GM18508 (cell line): Measurements from ENCODE around the gene ZFP92.

Source experiments
- ATAC-seq: cut with Tn5 transposase; IDR thresholded peaks from one replicate; pipeline ENCODE4 v1.9.1; 2021; ENCODE audit warnings: moderate number of reproducible peaks; ENCODE audit not compliant: insufficient read depth, unreplicated experiment

Gene ZFP92

GRCh38 chrX:153406903-153407302, 4.4 kb upstream of the ZFP92 start:
- no peak for ATAC-seq

- no peak for ATAC-seq
Measured at GRCh38 chrX:153407736-153408135, 3.5 kb upstream of the ZFP92 start.

- no peak for ATAC-seq
Measured at GRCh38 chrX:153408221-153408721, 3.0 kb upstream of the ZFP92 start.

- ATAC-seq, result no peak
Measured at GRCh38 chrX:153408871-153409351, 2.4 kb upstream of the ZFP92 start.

- no peak for ATAC-seq
Measured at GRCh38 chrX:153409414-153410101, 1.7 kb upstream of the ZFP92 start.

- no peak for ATAC-seq
Measured at GRCh38 chrX:153410373-153410772, 899 bp upstream of the ZFP92 start.

- no peak for ATAC-seq
Measured at GRCh38 chrX:153410888-153411254, 401 bp upstream of the ZFP92 start.

- ATAC-seq, result no peak
Measured at GRCh38 chrX:153411988-153412574, 809 bp downstream of the ZFP92 start.

- no peak for ATAC-seq
Measured at GRCh38 chrX:153412746-153413720, 1.8 kb downstream of the ZFP92 start.

- ATAC-seq, result no peak
Measured at GRCh38 chrX:153413731-153414130, 2.5 kb downstream of the ZFP92 start.

GRCh38 chrX:153414856-153415510, 3.7 kb downstream of the ZFP92 start:
- ATAC-seq, result no peak

- no peak for ATAC-seq
Measured at GRCh38 chrX:153416781-153417450, 5.6 kb downstream of the ZFP92 start.

GRCh38 chrX:153417637-153418036, 6.4 kb downstream of the ZFP92 start:
- ATAC-seq, result no peak

GRCh38 chrX:153420851-153421599, 9.8 kb downstream of the ZFP92 start:
- ATAC-seq, result no peak

- ATAC-seq, result no peak
Measured at GRCh38 chrX:153421856-153422255, 10.6 kb downstream of the ZFP92 start.

GRCh38 chrX:153423652-153424051, 12.4 kb downstream of the ZFP92 start:
- ATAC-seq, result no peak

GRCh38 chrX:153426204-153426603, 14.9 kb downstream of the ZFP92 start:
- no peak for ATAC-seq

- no peak for ATAC-seq
Measured at GRCh38 chrX:153430796-153431195, 19.5 kb downstream of the ZFP92 start.

- no peak for ATAC-seq
Measured at GRCh38 chrX:153433161-153433680, 21.9 kb downstream of the ZFP92 start.
